Measurements from ENCODE around the gene KRT2.

The KRT2 gene

DNA sequence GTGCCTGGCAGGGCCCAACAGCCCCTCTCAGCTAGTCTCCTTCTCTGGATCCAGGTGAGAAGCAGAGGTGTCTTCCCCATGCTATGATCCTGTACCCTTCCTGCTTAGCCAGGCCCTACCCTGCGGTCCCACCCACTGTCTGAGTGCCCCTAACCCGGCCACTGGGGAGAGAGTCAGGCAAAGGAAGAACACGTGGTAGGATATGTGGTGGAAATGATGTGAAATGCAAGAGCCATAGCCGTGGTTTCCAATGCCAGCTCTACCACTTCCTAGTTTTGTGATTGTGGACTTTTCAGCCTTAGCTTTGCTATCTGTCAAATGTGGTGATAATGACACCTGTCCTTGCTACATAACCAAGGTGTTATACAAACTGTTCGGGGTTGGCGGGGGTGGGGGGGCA is 15.8 kb downstream of the KRT2 start:
- no peak for DNase-seq

DNA sequence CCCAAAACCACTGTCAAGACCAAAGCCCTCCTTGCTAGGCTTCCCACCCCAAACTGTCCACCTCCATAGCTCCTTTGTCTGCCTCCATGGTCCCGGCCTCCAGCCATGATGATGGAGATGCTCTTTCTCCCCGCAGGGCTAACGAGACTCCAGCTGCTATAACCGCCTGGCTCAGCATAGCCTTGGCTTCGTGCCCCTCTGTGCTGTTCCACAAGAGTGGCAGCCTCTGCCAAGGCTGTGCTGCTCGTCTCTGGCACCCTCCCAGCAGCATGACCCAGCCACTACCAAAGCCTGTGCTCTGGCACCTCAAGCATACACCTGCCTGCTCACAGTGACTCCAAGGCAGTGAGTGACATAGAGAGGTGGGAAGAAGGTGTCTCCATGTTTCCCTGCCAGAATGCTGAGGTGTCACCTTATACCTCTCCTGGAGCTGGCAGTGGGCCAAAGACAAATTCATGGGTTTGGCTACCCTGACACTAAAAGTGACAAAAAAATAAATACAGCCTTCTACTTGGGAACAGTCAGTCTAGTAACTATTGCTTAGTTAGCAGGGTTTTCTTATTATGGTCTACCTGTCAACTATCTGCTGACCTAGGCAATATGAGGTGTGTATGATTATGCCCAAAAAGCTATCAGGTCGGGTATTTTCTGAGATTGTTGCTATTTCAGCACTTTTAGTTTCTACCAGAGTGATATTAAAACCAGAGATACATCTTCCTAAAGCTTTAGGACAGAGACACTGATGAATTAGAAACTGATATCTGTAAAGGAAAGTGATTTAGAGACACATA is 17.6 kb downstream of the KRT2 start:
- no peak for DNase-seq

DNA sequence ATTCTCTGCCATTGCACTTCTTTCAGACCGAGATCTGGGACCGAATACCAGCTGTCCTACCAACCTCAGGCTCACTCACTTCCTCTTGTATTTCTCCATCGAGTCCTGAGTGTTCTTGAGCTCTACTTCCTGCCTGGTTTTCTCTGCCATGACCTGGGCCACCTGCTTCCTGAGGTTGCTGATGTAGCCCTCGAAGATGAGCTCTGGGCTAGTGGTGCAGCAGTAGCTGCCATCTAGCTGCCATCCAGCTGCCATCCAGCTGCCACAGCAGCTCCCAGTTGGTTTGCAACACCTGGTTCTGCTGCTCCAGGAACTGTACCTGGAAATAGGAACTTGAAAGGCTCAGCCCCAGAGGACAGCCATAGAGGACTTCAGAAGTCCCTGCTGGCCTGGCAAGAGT is 18.6 kb downstream of the KRT2 start:
- DNase-seq, result no peak

DNA sequence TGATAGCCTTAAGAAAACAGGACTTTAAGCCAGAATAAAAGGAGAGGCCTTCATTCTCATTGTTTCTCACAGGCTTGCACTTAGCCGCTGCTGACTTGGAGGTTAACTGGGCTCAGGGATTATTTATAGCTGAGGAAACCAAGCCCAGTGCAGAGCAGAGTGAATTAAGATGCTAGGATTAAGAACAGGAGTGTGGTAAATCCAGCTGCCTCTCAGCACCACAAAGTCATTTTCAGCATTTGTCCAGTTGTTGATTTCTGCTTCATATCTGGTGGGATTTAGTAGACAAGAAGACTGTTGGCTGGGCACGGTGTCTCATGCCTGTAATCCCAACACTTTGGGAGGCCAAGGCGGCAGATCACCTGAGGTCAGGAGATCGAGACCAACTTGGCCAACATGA is 19.4 kb downstream of the KRT2 start:
- DNase-seq, result no peak

DNA sequence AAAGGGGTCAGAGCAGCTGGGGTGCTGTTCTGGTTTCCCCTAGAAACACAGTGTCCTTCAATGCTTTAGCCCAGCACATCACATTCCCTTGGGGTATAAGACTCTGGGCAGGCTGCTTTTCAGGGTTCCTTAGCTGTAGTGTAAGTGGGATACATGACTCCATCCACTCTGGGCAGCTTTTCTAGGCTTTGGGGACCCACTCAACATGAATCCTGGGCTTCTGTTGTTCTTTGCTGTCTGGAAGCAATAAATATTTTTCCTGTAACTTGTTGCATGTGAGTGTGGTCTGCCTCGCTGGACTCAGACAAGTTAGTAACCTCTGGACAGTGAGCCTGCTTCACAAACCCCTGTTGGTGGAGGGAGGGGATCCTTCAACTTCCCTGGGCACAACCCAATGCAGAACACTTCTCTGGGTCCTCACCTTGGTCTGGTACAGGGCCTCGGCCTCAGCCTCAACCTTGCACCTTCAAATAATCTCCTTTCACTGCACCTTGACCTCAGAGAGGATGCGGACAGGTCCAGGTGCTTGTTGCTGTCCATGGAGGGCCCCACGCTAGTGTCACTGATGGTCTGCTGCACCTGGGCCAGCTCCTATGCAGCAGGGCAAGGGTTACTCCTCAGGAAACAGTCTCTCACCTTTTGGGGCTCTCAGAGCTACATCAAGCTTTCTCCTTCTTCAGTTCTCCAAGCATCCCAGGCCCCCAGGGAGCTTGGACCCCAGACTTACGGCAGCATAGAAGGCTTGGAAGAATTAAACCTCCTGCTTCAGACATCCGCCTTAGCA is 20.1 kb downstream of the KRT2 start:
- no peak for DNase-seq

DNA sequence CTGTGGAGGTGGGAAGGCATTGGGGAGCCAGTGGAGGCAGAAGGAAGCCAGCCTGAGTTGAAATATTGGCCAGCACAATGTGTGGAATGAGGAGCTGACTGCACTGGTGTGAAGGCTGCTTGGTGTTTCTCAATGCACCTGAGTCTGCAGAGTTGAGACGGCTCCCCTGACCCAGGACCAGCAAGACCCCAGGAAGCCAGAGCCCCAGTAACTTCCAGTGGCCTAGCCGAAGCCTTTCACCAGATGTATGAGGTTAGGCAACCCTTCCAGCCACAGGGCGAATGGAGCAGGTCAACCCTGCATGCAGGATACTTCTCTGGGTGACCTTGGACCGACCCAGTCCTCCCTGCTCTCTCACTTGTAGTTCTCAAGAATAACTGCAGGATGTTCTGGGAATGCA is 20.7 kb downstream of the KRT2 start:
- DNase-seq, result no peak

DNA sequence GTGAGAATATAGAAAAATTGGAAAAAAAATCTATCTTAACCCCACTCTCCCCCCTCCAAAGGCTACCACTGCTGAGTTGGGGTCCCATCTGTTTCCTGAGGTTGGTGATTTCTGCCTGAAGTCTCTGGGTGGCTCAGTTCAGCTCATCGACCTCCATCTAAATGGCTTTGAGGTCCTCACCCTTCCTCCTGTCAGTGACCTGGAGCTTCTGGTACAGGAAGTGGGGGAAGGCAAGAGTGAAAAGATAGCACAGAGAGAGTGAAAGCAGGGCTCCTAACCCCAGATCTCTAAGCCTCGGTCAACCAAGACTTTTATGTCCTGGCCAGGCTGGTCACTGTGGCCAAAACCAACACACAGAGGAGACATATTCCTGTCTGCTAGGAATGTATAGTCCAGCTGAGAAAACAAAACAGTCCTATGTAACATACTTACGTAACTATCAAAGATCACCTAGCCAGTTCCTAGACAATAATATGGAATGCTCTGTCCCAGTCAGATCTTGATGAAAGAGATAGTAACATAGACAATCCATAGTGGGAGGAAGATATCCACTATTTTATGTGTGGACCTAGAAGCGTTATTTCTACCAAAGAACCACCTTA is 21.3 kb downstream of the KRT2 start:
- no peak for DNase-seq

DNA sequence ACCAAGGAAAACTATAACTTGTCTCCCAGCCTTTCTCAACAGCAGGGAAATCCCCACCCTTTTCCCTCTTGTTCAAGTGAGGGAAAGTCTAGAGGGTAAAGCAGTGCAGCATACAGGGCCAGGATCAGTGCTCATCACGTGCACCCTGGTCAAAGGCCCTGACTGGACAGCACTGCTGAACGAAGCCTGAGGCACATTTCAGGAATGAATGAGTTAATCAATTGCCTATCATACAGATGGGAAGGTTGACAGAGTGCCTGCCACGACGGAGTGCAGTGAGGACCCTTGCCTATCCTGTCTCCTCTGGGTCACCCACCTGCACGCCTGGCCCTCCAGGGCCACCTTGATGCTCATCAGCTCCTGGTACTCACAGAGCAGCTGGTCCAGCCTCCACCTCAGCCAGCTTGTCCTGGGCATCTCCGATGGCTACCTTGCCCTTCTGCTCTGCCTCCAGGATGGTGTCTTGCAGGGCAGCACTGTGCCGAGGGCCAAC is 22.0 kb downstream of the KRT2 start:
- DNase-seq, result no peak

DNA sequence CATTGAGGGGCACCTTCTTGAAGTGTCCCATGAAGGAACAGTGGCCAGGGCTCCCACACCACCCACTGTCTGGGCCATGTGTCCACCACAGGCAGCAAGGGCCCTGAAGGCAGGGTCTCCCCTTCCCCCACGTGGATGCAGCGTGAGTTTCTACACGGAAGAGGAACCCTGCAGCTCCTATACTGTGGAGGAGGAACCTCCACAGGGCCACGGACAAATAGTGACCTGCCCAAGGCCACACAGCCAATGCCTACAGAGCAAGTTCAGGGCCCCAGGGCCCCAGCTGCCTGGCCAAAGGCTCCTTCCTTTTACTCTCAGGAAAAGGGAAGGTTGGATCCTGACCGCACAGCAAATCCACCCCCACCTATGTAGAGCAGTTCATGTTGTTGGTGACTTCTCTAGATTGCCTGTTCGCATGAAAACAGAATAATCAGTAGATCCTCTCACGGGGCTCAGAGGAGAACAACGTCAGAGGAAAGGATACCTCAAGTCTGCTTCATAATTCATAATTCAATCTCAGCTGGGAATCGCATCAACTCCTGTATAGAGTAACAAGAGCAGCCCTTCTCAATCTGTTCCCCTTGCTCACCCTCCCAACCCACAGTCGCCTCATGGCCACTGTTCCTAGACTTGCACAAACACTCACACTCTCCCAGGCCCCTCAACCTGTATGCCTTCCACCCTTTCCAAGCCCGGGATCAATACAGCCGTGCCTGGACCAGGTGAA is 22.6 kb downstream of the KRT2 start:
- no peak for DNase-seq

DNA sequence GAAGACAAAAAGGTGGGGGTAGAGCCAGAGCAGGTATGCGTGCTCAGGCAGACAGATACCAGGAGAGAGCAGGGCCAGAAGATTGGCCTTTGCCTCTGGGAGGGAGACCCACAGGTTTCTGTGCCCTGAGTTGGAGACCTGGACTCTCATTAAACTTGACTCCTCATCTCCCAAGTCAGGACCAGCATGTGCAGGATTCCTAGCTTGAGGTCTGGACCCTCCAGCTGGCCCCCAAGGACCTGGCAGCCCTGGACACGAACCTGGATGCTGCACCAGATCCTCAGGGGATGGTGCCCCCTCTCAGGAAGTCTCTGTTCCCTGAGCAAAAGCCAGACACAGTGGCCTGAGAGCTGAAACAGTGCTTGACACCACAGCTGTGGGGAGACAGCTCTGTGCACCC is 23.2 kb downstream of the KRT2 start:
- no peak for DNase-seq

DNA sequence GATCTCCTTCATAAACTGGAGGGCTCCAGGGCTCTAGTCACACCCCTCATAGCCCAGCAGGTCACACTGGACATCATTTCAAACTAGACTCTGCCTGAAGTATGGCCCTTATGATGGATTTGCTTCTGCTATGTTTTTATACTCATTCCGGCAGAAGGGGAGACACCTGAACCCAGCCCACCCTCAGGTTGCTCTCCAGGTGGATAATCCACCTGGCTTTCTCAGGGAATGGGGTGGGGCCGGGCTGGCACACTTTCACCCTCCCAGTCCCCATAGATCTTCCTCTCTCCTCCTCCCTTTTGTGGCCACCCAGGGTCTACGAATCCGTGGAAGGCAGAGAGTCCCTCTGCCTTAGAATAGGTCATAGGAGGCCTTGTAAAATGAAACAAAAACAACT is 23.9 kb downstream of the KRT2 start:
- DNase-seq, result no peak

DNA sequence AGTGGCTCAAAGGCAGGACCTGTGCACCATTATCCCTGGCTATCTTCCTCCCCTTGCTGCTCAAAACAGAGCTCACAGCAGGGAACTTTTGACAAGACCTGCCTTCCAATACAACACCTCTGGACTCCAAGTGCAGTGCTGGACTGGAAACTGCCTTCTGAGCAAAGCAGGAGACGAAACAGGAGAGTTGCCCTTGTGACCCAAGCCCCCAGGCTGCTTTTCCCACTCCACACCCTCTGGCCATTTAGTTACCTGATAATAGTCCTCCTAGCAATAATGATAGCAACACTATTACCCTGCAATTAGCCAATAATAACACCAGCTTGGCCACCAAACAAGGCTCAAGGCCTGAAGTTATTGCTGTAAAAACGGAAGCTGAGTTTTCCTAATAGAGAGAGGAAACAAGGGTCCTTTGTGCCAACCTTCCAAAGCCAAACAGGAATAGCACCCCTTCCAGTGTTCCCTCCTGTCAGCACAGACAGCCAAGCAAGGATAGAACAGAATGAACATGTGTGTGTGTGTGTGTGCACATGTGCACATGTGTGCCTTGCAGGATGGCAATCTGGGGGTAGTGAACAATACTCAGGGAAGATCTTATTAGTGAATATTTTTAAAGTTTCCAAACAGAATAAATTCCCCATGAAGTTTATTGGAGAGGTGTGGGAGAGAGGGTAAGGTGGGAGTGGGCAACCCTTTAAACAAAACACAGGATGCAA is 24.5 kb downstream of the KRT2 start:
- no peak for DNase-seq

DNA sequence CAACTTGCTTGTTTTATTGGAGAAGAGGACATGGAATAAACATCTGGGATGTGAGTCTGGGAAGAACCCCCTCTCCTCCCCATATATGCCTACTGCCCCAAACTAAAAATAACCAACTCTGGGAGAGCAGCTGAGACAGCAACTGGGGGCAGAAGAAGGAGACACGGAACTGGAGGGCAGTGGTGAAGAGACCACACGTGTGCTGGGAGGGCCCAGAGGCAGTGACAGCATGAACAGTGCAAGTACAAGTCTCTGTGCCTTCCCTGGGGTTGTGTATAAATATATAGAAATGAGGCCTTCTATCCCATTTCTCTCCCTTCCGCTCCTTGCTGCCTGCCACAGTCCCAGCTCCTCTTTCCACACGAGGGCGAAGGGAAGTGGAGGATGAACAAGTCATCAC is 29.7 kb downstream of the KRT2 start:
- DNase-seq, result no peak

DNA sequence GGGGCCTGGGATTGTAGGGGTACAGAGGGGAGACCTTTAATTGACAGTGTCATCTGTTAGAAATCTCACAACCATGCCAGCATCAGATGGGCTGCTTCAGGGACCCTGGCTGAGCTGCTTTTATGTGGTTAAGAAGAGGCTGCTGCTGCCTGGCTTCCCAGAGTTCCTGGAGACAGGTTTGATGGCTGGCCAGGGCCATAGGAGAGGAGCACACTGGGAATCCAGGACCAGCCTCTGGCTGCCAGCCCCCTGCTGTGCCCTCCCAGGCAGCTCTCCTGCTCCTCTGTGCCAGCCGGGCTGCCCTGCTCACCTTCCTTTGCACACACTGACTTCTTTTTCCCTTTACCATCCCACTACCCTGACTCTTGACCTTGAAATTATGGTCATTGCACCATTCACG is 33.1 kb downstream of the KRT2 start:
- no peak for DNase-seq

DNA sequence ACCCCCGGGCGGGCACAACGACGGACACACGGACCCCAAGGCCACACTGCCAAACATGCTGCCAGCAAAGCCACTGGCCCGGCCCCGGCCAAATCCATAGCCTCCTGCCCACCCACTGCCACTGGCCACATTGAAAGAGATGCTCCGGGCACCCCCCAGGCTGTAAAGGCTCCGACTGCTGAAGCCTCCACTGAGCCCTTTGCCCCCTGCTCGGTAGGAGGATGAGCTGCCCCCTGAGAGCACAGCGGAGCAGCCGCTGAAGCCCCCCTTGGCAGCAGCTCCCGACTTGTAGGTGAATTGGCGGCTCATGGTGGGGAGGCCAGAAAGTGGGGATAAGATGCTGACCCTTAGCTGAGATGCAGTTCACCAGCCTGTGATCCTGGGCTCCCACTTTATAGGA is 33.8 kb downstream of the KRT2 start, which contains the start of gene KRT73:
Gene KRT73, minus strand, starts transcription at position 344 of the 400 bp plus-strand sequence. Its CDS starts 35 bp downstream, at position 309.
- DNase-seq, result no peak

DNA sequence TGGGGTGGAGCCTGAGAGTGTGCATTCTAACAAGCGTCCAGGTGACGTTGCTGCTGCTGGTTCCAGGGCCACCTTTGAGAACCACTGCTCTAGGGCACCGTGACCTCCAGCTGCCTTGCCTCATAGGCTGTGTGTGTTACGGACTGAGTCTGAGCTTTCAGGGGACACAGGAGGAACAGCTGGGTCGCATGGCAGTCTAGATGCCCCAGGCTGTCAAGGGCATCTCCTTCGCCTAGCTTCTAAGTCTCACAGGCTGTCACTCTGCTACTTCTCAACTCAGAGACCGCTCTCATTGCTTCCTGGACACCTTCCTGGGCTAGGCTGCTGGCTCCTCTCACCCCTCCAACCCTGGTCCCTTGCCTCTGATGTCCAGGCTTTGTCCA is 34.6 kb downstream of the KRT2 start:
- no peak for DNase-seq

DNA sequence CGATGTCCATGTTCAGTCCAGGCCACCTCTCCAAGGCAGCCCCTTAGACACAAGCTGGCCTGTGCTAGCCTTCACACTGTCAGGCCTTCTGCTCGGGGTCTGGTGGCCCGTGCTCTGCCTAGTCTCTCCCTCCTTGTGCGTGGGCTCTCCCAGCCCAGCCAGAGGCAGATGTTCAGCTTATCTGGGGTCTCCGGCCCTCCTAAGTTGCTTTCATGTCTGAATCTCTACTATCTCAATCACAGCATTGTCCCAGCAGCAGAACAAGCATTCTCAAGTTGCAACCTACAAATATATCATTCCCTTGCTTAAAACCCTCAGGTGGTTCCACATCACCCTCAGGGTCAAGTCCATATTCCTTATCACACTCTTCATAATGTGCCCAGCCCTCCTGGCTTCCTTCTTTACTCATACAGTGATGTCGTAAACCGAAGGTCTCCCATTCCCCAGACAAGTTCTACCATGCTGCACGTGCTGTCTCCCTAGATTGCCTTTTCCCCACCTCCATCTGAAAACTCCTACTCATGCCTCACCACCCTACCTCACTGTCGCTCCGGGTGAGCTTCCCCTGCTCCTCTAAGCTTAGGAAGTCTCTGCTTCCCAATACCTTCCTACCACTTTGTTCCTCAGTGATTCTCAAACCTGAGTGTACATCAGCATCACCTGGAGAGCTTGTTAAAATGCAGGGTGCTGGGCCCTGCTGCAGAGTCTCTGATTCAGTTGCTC is 35.2 kb downstream of the KRT2 start:
- no peak for DNase-seq

DNA sequence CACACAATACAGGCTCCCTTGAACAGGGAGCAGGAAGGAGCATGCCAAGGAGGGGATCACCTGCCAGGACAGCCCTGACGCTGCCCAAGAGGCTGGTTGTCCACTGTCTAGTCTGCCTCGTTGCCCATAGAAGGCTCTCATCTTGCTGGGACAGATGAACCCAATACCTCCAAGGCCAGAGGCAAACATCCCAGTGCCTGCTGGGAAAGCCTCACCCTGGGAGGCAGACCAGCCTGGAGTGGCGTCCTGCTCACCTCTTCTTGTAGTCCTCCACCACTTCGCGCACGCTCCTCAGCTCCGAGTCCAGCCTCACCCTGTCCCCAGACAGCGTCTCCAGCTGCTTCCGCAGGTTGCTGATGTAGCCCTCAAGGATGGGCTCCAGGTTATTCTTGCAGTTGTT is 36.1 kb downstream of the KRT2 start:
- DNase-seq, result no peak

DNA sequence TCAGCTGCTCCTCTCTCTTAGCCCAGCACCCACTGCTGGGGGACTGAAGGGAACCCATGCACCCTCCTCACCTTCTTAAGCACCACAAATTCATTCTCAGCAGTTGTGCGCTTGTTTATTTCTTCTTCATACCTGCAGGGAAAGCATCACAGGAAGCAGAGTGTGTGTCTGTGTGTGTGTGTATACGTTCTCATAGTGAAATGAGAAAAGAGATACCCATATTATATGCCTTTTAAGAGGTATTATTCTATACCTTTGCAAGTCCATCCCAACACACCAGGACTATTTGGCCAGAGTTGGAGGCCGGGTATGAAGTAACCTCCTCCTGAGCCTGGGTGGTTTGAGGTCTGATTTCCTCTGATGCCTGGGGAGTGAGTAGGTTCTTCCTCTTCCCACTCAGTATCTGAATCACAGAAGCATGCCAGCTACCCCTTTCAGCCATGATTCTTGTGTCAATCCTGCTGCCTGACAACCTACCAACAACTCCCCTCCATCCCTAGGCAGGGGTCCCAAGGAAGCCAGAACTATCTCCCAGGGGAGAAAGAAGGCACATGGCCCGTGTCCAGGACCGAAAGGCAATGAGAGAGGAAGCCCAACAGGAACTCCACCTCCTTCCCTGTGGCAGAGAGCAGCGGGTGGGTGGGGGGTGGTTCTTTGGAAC is 36.7 kb downstream of the KRT2 start:
- no peak for DNase-seq

DNA sequence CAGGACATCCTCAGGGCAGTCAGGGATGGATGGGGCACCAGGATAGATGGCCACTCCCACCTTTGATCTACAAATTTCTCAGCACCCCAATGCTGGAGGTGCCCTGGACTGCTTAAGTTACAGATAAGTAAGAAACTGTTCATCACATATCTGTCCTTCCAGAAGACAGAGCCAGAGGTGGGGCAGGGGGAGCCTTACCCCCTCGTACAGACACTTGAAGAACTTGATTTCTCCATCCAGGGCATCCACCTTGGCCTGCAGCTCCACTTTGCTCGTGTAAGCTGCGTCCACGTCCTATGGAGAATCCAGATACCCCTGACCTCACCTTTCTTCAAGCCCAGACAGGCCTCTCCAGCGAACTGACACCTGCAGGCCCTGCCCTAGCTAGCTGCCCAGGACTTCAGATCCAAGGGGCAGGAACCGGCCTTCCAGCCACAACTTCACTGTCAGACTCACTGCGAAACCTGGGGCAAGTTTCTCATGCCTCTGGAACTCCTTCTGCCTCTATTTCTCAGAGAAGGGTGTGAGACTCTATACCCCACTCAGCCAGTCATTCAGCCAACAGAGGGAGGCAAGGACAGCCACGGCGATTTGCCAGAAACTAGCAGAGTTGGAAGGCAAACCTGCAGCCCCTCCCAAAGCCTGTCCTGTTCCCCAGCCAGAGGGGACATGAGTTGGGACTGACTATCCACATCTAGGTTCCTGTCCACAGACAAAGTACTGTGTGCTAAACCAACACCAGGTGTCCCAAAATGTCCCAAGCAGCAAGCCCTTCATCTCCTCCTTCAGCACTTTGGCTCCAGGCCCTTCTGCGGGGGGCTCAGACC is 37.4 kb downstream of the KRT2 start:
- DNase-seq, result no peak
